SU-DHL-6 (cell line): ENCODE data around the gene DCLK1.

Source experiments
- H2AFZ ChIP-seq: fragments of 200-600 bp; sonication (generic); 2 replicates; pipeline ENCODE4 v1.6.1; 2014; ENCODE audit warnings: low read depth, mild to moderate bottlenecking, moderate library complexity, mixed read lengths, antibody characterized with exemption, low read length; ENCODE audit not compliant: severe bottlenecking
- H3F3A ChIP-seq: fragments of 200-600 bp; shearing (Covaris generic); 2 replicates; pipeline ENCODE4 v1.6.0; 2016; ENCODE audit warnings: antibody characterized with exemption, mild to moderate bottlenecking; ENCODE audit not compliant: insufficient read depth
- H3K27ac ChIP-seq: fragments of 200-600 bp; sonication (generic); 2 replicates; pipeline ENCODE4 v1.5.1; 2016; ENCODE audit warnings: low read depth, mild to moderate bottlenecking, low read length, moderate library complexity, mixed read lengths
- H3K27me3 ChIP-seq: fragments of 200-600 bp; sonication (generic), shearing (Covaris generic); 2 replicates; pipeline ENCODE4 v1.6.0; 2014; ENCODE audit warnings: mild to moderate bottlenecking, low read length
- H3K36me3 ChIP-seq: fragments of 200-600 bp; sonication (generic); 2 replicates; pipeline ENCODE4 v1.6.1; 2014; ENCODE audit warnings: mild to moderate bottlenecking, low read length, mixed read lengths
- H3K4me2 ChIP-seq: fragments of 300-600, 200-600 bp; shearing (Covaris generic), sonication (generic); 2 replicates; pipeline ENCODE4 v1.6.0; 2014; ENCODE audit warnings: low read length, low read depth, mild to moderate bottlenecking; ENCODE audit not compliant: poor library complexity, severe bottlenecking
- H3K4me3 ChIP-seq: fragments of 200-600 bp; sonication (generic); 2 replicates; pipeline ENCODE4 v1.5.1; 2014; ENCODE audit warnings: antibody characterized with exemption, low read length, mild to moderate bottlenecking, mixed read lengths; ENCODE audit not compliant: insufficient read depth, poor library complexity, severe bottlenecking
- H3K79me2 ChIP-seq: fragments of 200-600 bp; sonication (generic); 2 replicates; pipeline ENCODE4 v1.6.1; 2014; ENCODE audit warnings: mild to moderate bottlenecking, low read length, moderate library complexity; ENCODE audit not compliant: insufficient read depth
- H3K9ac ChIP-seq: fragments of 200-600 bp; sonication (generic); 2 replicates; pipeline ENCODE4 v1.7.0; 2014; ENCODE audit warnings: mild to moderate bottlenecking, low read length
- H3K9me2 ChIP-seq: fragments of 200-600 bp; sonication (generic); replicated peaks from 2 replicates; pipeline ENCODE4 v1.6.1; 2014; ENCODE audit warnings: low read length; ENCODE audit not compliant: insufficient read depth
- H3K9me3 ChIP-seq: fragments of 200-600 bp; sonication (generic); 2 replicates; pipeline ENCODE4 v1.6.1; 2014; ENCODE audit warnings: low read length, mixed read lengths; ENCODE audit not compliant: insufficient read depth
- H4K20me1 ChIP-seq: fragments of 200-600 bp; sonication (generic); 2 replicates; pipeline ENCODE4 v1.6.1; 2014; ENCODE audit warnings: low read depth, mild to moderate bottlenecking, antibody characterized with exemption, low read length, moderate library complexity, mixed read lengths
- CTCF ChIP-seq: fragments of 200-600 bp; sonication (generic); IDR thresholded peaks from one replicate; pipeline ENCODE4 v1.5.1; 2017; ENCODE audit warnings: antibody characterized with exemption, mild to moderate bottlenecking, low read length, moderate library complexity; ENCODE audit not compliant: insufficient read depth, poor library complexity, severe bottlenecking
- EZH2phosphoT487 ChIP-seq: fragments of 200-600 bp; sonication (generic), shearing (Covaris generic); conservative IDR thresholded peaks from 2 replicates; pipeline ENCODE4 v1.6.1; 2018; ENCODE audit warnings: mild to moderate bottlenecking, antibody characterized with exemption, low read length, moderate library complexity, mixed read lengths

The DCLK1 gene

DNA sequence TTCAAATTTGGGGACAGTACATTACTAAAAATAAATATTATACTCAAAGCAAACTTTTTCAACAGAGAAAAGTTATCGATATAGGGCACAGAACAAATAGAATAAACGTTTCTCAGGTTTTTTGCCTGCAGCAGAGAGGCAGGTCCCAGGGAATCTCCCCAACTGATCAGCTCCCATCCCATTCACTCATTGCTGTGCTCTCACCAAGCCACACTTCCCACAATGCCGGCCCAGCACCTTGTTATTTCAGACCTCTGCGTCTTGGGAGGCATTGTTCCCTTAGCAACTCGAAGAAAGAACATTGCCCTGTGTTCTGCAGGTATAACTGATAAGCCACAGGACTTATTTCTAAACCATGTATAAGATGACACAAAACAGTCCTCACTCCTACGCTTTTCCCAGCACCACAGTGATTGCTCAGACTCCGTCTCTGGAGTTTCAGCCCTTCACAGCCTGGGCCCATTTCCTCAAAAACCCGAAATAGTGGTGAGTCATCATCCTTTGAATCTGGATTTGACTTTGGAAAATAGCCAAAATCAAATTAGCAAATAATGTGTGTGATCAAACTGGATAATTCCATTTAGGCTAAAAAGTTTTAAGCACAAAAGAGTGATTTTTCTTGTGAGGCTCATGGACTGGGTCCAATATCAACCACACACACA is 100.4 kb downstream of the DCLK1 start:
- no peaks in the 10 kb centered on the region for H3K9me2 ChIP-seq
- TF ChIP-seq CTCF (no peak), EZH2phosphoT487 (no peak)
- no peaks in the 10 kb centered on the region for H3K27me3 ChIP-seq
- no peaks in the 10 kb centered on the region for H3K36me3 ChIP-seq
- no peaks in the 10 kb centered on the region for H4K20me1 ChIP-seq
- H2AFZ ChIP-seq, result no peak overlapping the region
- no peaks in the 10 kb centered on the region for H3F3A ChIP-seq
- no peaks in the 10 kb centered on the region for H3K79me2 ChIP-seq
- H3K27ac ChIP-seq, result no peak overlapping the region
- no peaks in the 10 kb centered on the region for H3K9me3 ChIP-seq
- H3K9ac ChIP-seq, result no peak overlapping the region
- no peak overlapping the region for H3K4me2 ChIP-seq
- H3K4me3 ChIP-seq, result no peak overlapping the region

DNA sequence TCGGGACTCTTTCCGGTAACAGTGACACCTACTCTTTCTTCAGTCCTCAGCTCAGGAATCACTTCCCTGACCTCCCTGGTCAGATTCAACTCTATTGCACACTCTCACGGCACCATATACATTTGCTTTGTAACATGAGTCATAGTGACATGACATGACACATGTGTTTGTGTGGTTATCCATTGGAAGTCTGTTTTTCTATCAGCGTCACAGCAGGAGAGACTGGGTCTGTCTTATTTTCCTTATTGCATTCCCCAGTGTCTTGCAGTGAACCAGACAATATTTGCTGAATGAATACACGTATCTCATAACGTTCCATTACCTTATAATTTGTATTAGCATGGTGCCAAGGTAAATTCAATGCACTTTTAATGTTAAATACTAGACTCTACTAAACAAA is 102.0 kb downstream of the DCLK1 start:
- Histone ChIP-seq H3K36me3 (no peaks in the 10 kb centered on the region), H2AFZ (no peak overlapping the region), H3K9me2 (no peaks in the 10 kb centered on the region), H3K4me3 (no peak overlapping the region), H3K27me3 (no peaks in the 10 kb centered on the region), H3K9me3 (no peaks in the 10 kb centered on the region), H3F3A (no peaks in the 10 kb centered on the region), H4K20me1 (no peaks in the 10 kb centered on the region), H3K79me2 (no peaks in the 10 kb centered on the region), H3K4me2 (no peak overlapping the region), H3K27ac (no peak overlapping the region), H3K9ac (no peak overlapping the region)
- TF ChIP-seq EZH2phosphoT487 (no peak), CTCF (no peak)

DNA sequence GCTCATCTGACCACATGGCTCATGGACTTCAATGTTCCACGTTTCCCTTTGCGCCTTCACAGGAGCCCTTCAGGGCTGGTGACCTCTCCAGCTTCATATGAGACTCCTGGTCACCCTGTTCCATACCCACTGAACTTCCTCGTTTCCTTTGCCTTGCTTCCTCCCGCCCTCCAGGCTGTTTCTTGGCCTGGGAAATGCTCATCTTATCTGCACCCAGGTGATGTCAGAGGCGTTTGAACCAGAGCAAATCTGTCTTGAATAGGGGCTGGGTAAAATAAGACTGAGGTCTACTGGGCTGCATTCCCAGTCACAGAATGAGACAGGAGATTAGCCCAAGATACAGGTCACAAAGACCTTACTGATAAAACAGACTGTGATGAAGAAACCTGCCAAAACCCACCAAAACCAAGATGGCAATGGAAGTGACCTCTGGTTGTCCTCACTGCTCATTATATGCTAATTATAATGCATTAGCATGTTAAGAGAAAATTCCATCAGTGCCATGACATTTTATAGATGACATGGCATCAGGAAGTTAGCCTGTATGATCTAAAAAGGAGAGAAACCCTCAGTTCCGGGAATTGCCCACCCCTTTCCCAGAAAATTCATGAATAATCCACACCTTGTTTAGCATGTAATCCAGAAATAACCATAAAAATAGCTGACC is 102.7 kb downstream of the DCLK1 start:
- TF ChIP-seq EZH2phosphoT487 (no peak), CTCF (no peak)
- Histone ChIP-seq H2AFZ (no peak overlapping the region), H4K20me1 (no peaks in the 10 kb centered on the region), H3K79me2 (no peaks in the 10 kb centered on the region), H3K4me2 (no peak overlapping the region), H3K36me3 (no peaks in the 10 kb centered on the region), H3F3A (no peaks in the 10 kb centered on the region), H3K9me3 (no peaks in the 10 kb centered on the region), H3K9ac (no peak overlapping the region), H3K27me3 (no peaks in the 10 kb centered on the region), H3K27ac (no peak overlapping the region), H3K4me3 (no peak overlapping the region), H3K9me2 (no peaks in the 10 kb centered on the region)
